SK-N-SH (cell line): ENCODE results near the gene ENKUR. TPM values are rescaled to one million over a fixed set of nuclear protein-coding genes. Genes with fewer than 3 reads are reported as not detected.

ENCODE experiments used
- CTCF ChIA-PET: fragments of 300-600, 350-600 bp; formaldehyde crosslinking; extraction: SDS; loops from one replicate; lab custom pipeline; 2021; lab: Yijun Ruan, JAX
- POLR2A ChIA-PET: fragments of 350-600 bp; sonication (Branson Sonifier 250); formaldehyde crosslinking; extraction: SDS; loops from one replicate; lab custom pipeline; 2020; ENCODE audit warnings: antibody characterized with exemption, inconsistent platforms; lab: Yijun Ruan, JAX
- DNase-seq: peaks from one replicate; pipeline ENCODE4 v3.0.0; 2012
- H2AFZ ChIP-seq: fragments of 200-600 bp; sonication (generic); 2 replicates; pipeline ENCODE4 v1.8.1; 2016; ENCODE audit warnings: antibody characterized with exemption, mild to moderate bottlenecking, low read depth
- H3F3A ChIP-seq: fragments of 200-600 bp; sonication (generic); replicated peaks from 2 replicates; pipeline ENCODE3; 2016; ENCODE audit warnings: antibody characterized with exemption, mild to moderate bottlenecking; ENCODE audit not compliant: insufficient read depth
- H3K27ac ChIP-seq, 2 experiments: fragments of 200-500 bp in 1 of 2; fragments of 200-600 bp in 1 of 2; sonication (Bioruptor generic) in 1 of 2; sonication (generic), shearing (Covaris generic) in 1 of 2; 2 replicates each; pipeline versions ENCODE4 v1.5.1 to v1.6.1; 2014 to 2016; ENCODE audit warnings: low read depth in 2 of 2, inconsistent platforms in 1 of 2, low read length in 1 of 2, mild to moderate bottlenecking in 1 of 2, mixed read lengths in 1 of 2
- H3K27me3 ChIP-seq: fragments of 200-600 bp; sonication (generic), shearing (Covaris generic); 2 replicates; pipeline ENCODE4 v1.6.1; 2016; ENCODE audit warnings: mixed run types; ENCODE audit not compliant: insufficient read depth
- H3K36me3 ChIP-seq, 2 experiments: fragments of 200-500 bp in 1 of 2; fragments of 200-600 bp in 1 of 2; sonication (Bioruptor generic) in 1 of 2; sonication (generic) in 1 of 2; replicated peaks in 1 of 2; 2 replicates each; pipeline versions ENCODE3 to v1.5.1; 2014 to 2016; ENCODE audit warnings: low read length in 1 of 2, mild to moderate bottlenecking in 1 of 2; ENCODE audit not compliant: insufficient read depth in 2 of 2, control insufficient read depth in 1 of 2
- H3K4me1 ChIP-seq, 2 experiments: fragments of 200-500 bp in 1 of 2; fragments of 200-600 bp in 1 of 2; sonication (Bioruptor generic) in 1 of 2; sonication (generic), shearing (Covaris generic) in 1 of 2; 2 replicates each; pipeline versions ENCODE4 v1.5.1 to v1.6.1; 2014 to 2016; ENCODE audit warnings: low read depth in 1 of 2, low read length in 1 of 2, mixed run types in 1 of 2; ENCODE audit not compliant: insufficient read depth in 2 of 2, control insufficient read depth in 1 of 2
- H3K4me2 ChIP-seq: fragments of 200-600 bp; sonication (generic), shearing (Covaris generic); 2 replicates; pipeline ENCODE4 v1.6.1; 2017; ENCODE audit warnings: mixed run types
- H3K4me3 ChIP-seq, 2 experiments: fragments of 200-500 bp in 1 of 2; fragments of 200-600 bp in 1 of 2; sonication (Bioruptor generic) in 1 of 2; sonication (generic), shearing (Covaris generic) in 1 of 2; 2 replicates each; pipeline versions ENCODE4 v1.5.1 to v1.8.1; 2014 to 2016; ENCODE audit warnings: low read depth in 2 of 2, inconsistent platforms in 1 of 2, low read length in 1 of 2, mild to moderate bottlenecking in 1 of 2, mixed read lengths in 1 of 2, moderate library complexity in 1 of 2
- H3K79me2 ChIP-seq: fragments of 200-600 bp; sonication (generic); 2 replicates; pipeline ENCODE4 v1.8.1; 2017; ENCODE audit warnings: mild to moderate bottlenecking; ENCODE audit not compliant: insufficient read depth
- H3K9ac ChIP-seq: fragments of 200-600 bp; sonication (generic); 2 replicates; pipeline ENCODE4 v1.6.1; 2017; ENCODE audit warnings: mixed run types
- H3K9me2 ChIP-seq: fragments of 200-600 bp; sonication (generic); 2 replicates; pipeline ENCODE4 v1.6.1; 2017; ENCODE audit warnings: mixed run types
- H3K9me3 ChIP-seq: fragments of 200-600 bp; sonication (generic); 2 replicates; pipeline ENCODE4 v1.6.1; 2017; ENCODE audit warnings: mixed run types, mild to moderate bottlenecking, moderate library complexity
- H4K20me1 ChIP-seq: fragments of 200-600 bp; sonication (generic); 2 replicates; pipeline ENCODE4 v1.6.1; 2017; ENCODE audit warnings: mild to moderate bottlenecking, mixed run types; ENCODE audit not compliant: insufficient read depth
- CHD2 ChIP-seq: fragments of 150-350 bp; IDR thresholded peaks from 2 replicates; pipeline ENCODE4 v1.6.1; 2018; ENCODE audit warnings: low read length; ENCODE audit not compliant: partially characterized antibody
- ELF1 ChIP-seq: IDR thresholded peaks from 2 replicates; pipeline ENCODE4 v1.4.0; 2012
- EP300 ChIP-seq, 2 experiments: IDR thresholded peaks; 2 replicates each; pipeline versions ENCODE4 v1.4.0 to v1.6.1; 2012; ENCODE audit warnings: borderline replicate concordance in 1 of 2, low read depth in 1 of 2, low read length in 1 of 2
- EZH2phosphoT487 ChIP-seq: fragments of 200-600 bp; sonication (generic); IDR thresholded peaks from 2 replicates; pipeline ENCODE4 v1.6.1; 2017; ENCODE audit warnings: low read depth, mixed run types, mild to moderate bottlenecking, antibody characterized with exemption, moderate library complexity, borderline replicate concordance
- FOSL2 ChIP-seq: IDR thresholded peaks from 2 replicates; pipeline ENCODE4 v1.4.0; 2012; ENCODE audit warnings: low read depth, mild to moderate bottlenecking, moderate library complexity, borderline replicate concordance
- FOXJ3 ChIP-seq: sonication (generic); formaldehyde crosslinking; IDR thresholded peaks from 2 replicates; pipeline ENCODE4 v1.5.1; 2020; ENCODE audit warnings: mild to moderate bottlenecking, missing genetic modification reagents
- GABPA ChIP-seq: IDR thresholded peaks from 2 replicates; pipeline ENCODE4 v1.4.0; 2012; ENCODE audit warnings: low read depth, mild to moderate bottlenecking
- GATA2 ChIP-seq: sonication (generic); formaldehyde crosslinking; IDR thresholded peaks from 2 replicates; pipeline ENCODE4 v1.5.0; 2020; ENCODE audit warnings: mild to moderate bottlenecking, missing genetic modification reagents
- JUND ChIP-seq: IDR thresholded peaks from 2 replicates; pipeline ENCODE4 v1.4.0; 2012
- MEF2A ChIP-seq: IDR thresholded peaks from 2 replicates; pipeline ENCODE4 v1.4.0; 2012; ENCODE audit warnings: low read depth, borderline replicate concordance
- MXI1 ChIP-seq: IDR thresholded peaks from 2 replicates; pipeline ENCODE4 v1.6.1; 2012; ENCODE audit warnings: mild to moderate bottlenecking, low read depth, low read length, improper control_type of control experiment
- NFIC ChIP-seq: IDR thresholded peaks from 2 replicates; pipeline ENCODE4 v1.4.0; 2012; ENCODE audit warnings: borderline replicate concordance
- NRF1 ChIP-seq: IDR thresholded peaks from 2 replicates; pipeline ENCODE4 v1.6.1; 2012; ENCODE audit warnings: low read depth, mild to moderate bottlenecking, low read length
- POLR2AphosphoS5 ChIP-seq: IDR thresholded peaks from 2 replicates; pipeline ENCODE4 v1.6.1; 2012; ENCODE audit warnings: low read depth, low read length
- RAD21 ChIP-seq: IDR thresholded peaks from 2 replicates; pipeline ENCODE4 v1.6.1; 2012; ENCODE audit warnings: mild to moderate bottlenecking, low read length
- RCOR1 ChIP-seq: fragments of 150-350 bp; IDR thresholded peaks from 2 replicates; pipeline ENCODE4 v1.6.1; 2017; ENCODE audit warnings: antibody characterized with exemption, low read length
- RXRA ChIP-seq: IDR thresholded peaks from 2 replicates; pipeline ENCODE4 v1.4.0; 2012; ENCODE audit warnings: low read depth, mild to moderate bottlenecking, borderline replicate concordance
- SIN3A ChIP-seq: IDR thresholded peaks from 2 replicates; pipeline ENCODE4 v1.6.1; 2012; ENCODE audit warnings: low read depth, mild to moderate bottlenecking, low read length, moderate library complexity, borderline replicate concordance
- SMC3 ChIP-seq: IDR thresholded peaks from 2 replicates; pipeline ENCODE4 v1.6.1; 2012; ENCODE audit warnings: low read depth, low read length, improper control_type of control experiment
- TAF1 ChIP-seq: IDR thresholded peaks from 2 replicates; pipeline ENCODE4 v1.6.1; 2012; ENCODE audit warnings: low read depth, mild to moderate bottlenecking, low read length, moderate library complexity, borderline replicate concordance
- TEAD4 ChIP-seq: IDR thresholded peaks from 2 replicates; pipeline ENCODE4 v1.4.0; 2012; ENCODE audit warnings: mild to moderate bottlenecking, borderline replicate concordance; ENCODE audit not compliant: insufficient read depth
- YY1 ChIP-seq: IDR thresholded peaks from 2 replicates; pipeline ENCODE4 v1.4.0; 2012; ENCODE audit warnings: low read depth, mild to moderate bottlenecking
- ZBTB33 ChIP-seq: IDR thresholded peaks from 2 replicates; pipeline ENCODE4 v1.4.0; 2012; ENCODE audit warnings: low read depth, borderline replicate concordance
- WGBS: methylation state at CpG from one replicate; pipeline ENCODE4 v1.1.6; 2017; ENCODE audit warnings: low lambda C conversion rate; 5-methylcytosine and 5-hydroxymethylcytosine counted together
- polyA plus RNA-seq, 3 experiments: library from polyadenylated mRNA; depleted of rRNA; stranded (reverse); fragments of >200 nt; gene quantifications; 2 replicates each; pipeline ENCODE4 v1.2.3, GENCODE V29; 2012
- TF ChIP-seq, protein P1 (sequence below): IDR thresholded peaks from 2 replicates; pipeline ENCODE4 v1.4.0; 2012; ENCODE audit warnings: low read depth, borderline replicate concordance
- TF ChIP-seq, protein P2 (sequence below): fragments of 150-350 bp; IDR thresholded peaks from 2 replicates; pipeline ENCODE4 v1.6.1; 2016; ENCODE audit warnings: mild to moderate bottlenecking, low read depth, low read length

The ENKUR gene
- polyA plus RNA-seq, 1 of the 3 experiments (the other 2 are of a cell fraction) = 0.13 TPM

- Histone ChIP-seq H2AFZ (no peak overlapping the region), H3K27ac (no peak overlapping the region), H3K9me3 (no peaks in the 10 kb centered on the region), H3K4me3 (no peak overlapping the region), H3K36me3 (no peaks in the 10 kb centered on the region), H3F3A (no peaks in the 10 kb centered on the region), H3K9ac (no peak overlapping the region), H3K79me2 (no peaks in the 10 kb centered on the region), H3K4me1 (no peaks in the 10 kb centered on the region), H3K4me2 (no peak overlapping the region), H3K27me3 (no peaks in the 10 kb centered on the region), H4K20me1 (no peaks in the 10 kb centered on the region), H3K9me2 (no peaks in the 10 kb centered on the region)
- POLR2A ChIA-PET = no interaction called here
- no peak for TF ChIP-seq YY1
- no peak for TF ChIP-seq TAF1
- TF ChIP-seq MXI1 = no peak
- no peak for TF ChIP-seq ELF1
- TF ChIP-seq FOXJ3 (CRISPR knock-in tag) = no peak
- TF ChIP-seq, protein P1, sequence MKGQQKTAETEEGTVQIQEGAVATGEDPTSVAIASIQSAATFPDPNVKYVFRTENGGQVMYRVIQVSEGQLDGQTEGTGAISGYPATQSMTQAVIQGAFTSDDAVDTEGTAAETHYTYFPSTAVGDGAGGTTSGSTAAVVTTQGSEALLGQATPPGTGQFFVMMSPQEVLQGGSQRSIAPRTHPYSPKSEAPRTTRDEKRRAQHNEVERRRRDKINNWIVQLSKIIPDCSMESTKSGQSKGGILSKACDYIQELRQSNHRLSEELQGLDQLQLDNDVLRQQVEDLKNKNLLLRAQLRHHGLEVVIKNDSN = no peak
- TF ChIP-seq CHD2 = no peak
- TF ChIP-seq NRF1 = no peak
- no peak for TF ChIP-seq NFIC
- TF ChIP-seq, protein P2, sequence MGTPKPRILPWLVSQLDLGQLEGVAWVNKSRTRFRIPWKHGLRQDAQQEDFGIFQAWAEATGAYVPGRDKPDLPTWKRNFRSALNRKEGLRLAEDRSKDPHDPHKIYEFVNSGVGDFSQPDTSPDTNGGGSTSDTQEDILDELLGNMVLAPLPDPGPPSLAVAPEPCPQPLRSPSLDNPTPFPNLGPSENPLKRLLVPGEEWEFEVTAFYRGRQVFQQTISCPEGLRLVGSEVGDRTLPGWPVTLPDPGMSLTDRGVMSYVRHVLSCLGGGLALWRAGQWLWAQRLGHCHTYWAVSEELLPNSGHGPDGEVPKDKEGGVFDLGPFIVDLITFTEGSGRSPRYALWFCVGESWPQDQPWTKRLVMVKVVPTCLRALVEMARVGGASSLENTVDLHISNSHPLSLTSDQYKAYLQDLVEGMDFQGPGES = no peak
- TF ChIP-seq RXRA = no peak
- no peak for TF ChIP-seq JUND
- TF ChIP-seq MEF2A = no peak
- TF ChIP-seq FOSL2 = no peak
- no peak for TF ChIP-seq GABPA
- no peak for TF ChIP-seq POLR2AphosphoS5
- no peak for TF ChIP-seq TEAD4
- no peak for TF ChIP-seq EZH2phosphoT487
- no peak for TF ChIP-seq EP300 (IDR thresholded peaks at IDR 0.05; ENCODE audit: borderline replicate concordance in 1 of 2, low read depth in 1 of 2, low read length in 1 of 2)
- TF ChIP-seq SMC3 = no peak
- CTCF ChIA-PET = no interaction called here
- 49% methylated on average over 3 of the region's 3 CpGs for WGBS
- DNase-seq = no peak
Measured at GRCh38 chr10:24984906-24985305, 31.1 kb downstream of the ENKUR start.

GRCh38 chr10:24983946-24984345 is 32.0 kb downstream of the ENKUR start:
- ChIA-PET CTCF (interaction anchor here (0.6 kb wide), 1 partner anchor 300 kb away, joined by 3 read pairs; no protein-coding TSS in a partner anchor), POLR2A (no interaction called here)
- no peaks in the 10 kb centered on the region for H3F3A ChIP-seq
- TF ChIP-seq GABPA = no peak
- no peak for TF ChIP-seq RAD21
- TF ChIP-seq RXRA = no peak
- TF ChIP-seq RCOR1 = no peak
- TF ChIP-seq GATA2 (CRISPR knock-in tag) = no peak
- TF ChIP-seq SIN3A = no peak
- no peak for TF ChIP-seq EZH2phosphoT487
- TF ChIP-seq YY1 = no peak
- TF ChIP-seq TEAD4 = no peak
- no peak for TF ChIP-seq ZBTB33
- TF ChIP-seq ELF1 = no peak

More at GRCh38 chr10:24983946-24984345, 32.0 kb downstream of the ENKUR start:
- Histone ChIP-seq H3K9me3 (no peaks in the 10 kb centered on the region), H3K27me3 (no peaks in the 10 kb centered on the region), H3K9ac (no peak overlapping the region), H3K4me1 (no peaks in the 10 kb centered on the region), H3K4me2 (no peak overlapping the region), H2AFZ (no peak overlapping the region), H3K79me2 (no peaks in the 10 kb centered on the region), H3K4me3 (no peak overlapping the region), H3K36me3 (no peaks in the 10 kb centered on the region), H3K27ac (no peak overlapping the region), H3K9me2 (no peaks in the 10 kb centered on the region), H4K20me1 (no peaks in the 10 kb centered on the region)
- 78% methylated on average over 3 of the region's 3 CpGs for WGBS
- no peak for DNase-seq
